Right ventricle myocardium inferior (tissue), 1 donor: Measurements from ENCODE around the gene TUBG2. TPM values are rescaled to one million over a fixed set of nuclear protein-coding genes. Genes with fewer than 3 reads are reported as not detected.

Experiments
- microRNA-seq: library from miRNA; unstranded; fragments of <30 nt; microRNA quantifications from one replicate; pipeline ENCODE4 v1.2.0, GENCODE V29; 2020
- total RNA-seq: library from RNA; stranded (reverse); fragmentation: NEBNext Ultra II Directional; extraction: Animal tissue kit (Norgen Biotek cat#: 25700); gene quantifications from one replicate; pipeline ENCODE4 v1.2.1, GENCODE V29; 2021
- donor health status: DM: no; HTN: yes; CAD: no; lungs with severe emphysema.

Gene TUBG2
- total RNA-seq, 1 donor from 2014 or later: 15.0 TPM

Small RNAs within 50 kb of the gene (microRNA-seq; reads per million reads assigned to microRNA genes)
- not detected for gene MIR6780A

Other genes starting within 250 kb of the TUBG2 start
- 240 TPM for gene CAVIN1, start 236.0 kb upstream of the TUBG2 start, total RNA-seq
- 31.1 TPM for gene ATP6V0A1, start 200.4 kb upstream of the TUBG2 start, total RNA-seq
- gene NAGLU, start 123.0 kb upstream of the TUBG2 start, total RNA-seq: 8.6 TPM
- 1.4 TPM for gene HSD17B1, start 106.4 kb upstream of the TUBG2 start, total RNA-seq
- gene COASY, start 97.1 kb upstream of the TUBG2 start, total RNA-seq: 45.6 TPM
- gene MLX, start 92.2 kb upstream of the TUBG2 start, total RNA-seq: 65.9 TPM
- 3.4 TPM for gene PSMC3IP, start 81.6 kb upstream of the TUBG2 start, total RNA-seq
- gene RETREG3, start 49.9 kb upstream of the TUBG2 start, total RNA-seq: 22.5 TPM
- gene TUBG1, start 49.6 kb upstream of the TUBG2 start, total RNA-seq: 54.3 TPM
- gene PLEKHH3, start 17.7 kb downstream of the TUBG2 start, total RNA-seq: 26.1 TPM
- gene CCR10, start 22.6 kb downstream of the TUBG2 start, total RNA-seq: 1.5 TPM
- gene CNTNAP1, start 23.2 kb downstream of the TUBG2 start, total RNA-seq: 7.3 TPM
- gene EZH1, start 85.8 kb downstream of the TUBG2 start, total RNA-seq: 44.4 TPM
- gene RAMP2, start 101.9 kb downstream of the TUBG2 start, total RNA-seq: 41.3 TPM
- gene VPS25, start 114.2 kb downstream of the TUBG2 start, total RNA-seq: 33.2 TPM
- not detected for gene WNK4, start 121.3 kb downstream of the TUBG2 start, total RNA-seq
- gene COA3, start 139.4 kb downstream of the TUBG2 start, total RNA-seq: 72.6 TPM
- 0.30 TPM for gene CNTD1, start 139.6 kb downstream of the TUBG2 start, total RNA-seq
- gene BECN1, start 165.0 kb downstream of the TUBG2 start, total RNA-seq: 74.3 TPM
- 69.0 TPM for gene PSME3, start 174.1 kb downstream of the TUBG2 start, total RNA-seq
- gene AOC2, start 185.3 kb downstream of the TUBG2 start, total RNA-seq: 0.43 TPM
- 15.1 TPM for gene AOC3, start 191.9 kb downstream of the TUBG2 start, total RNA-seq
- gene G6PC1, start 241.5 kb downstream of the TUBG2 start, total RNA-seq: not detected